Liver (tissue), 9 donors: Measurements from ENCODE around the gene DNAH8. TPM values are rescaled to one million over a fixed set of nuclear protein-coding genes. Genes with fewer than 3 reads are reported as not detected.
A peak's percentile ranks its signal among the peaks of the same experiment; 100 is the strongest.

Experiments used
- DNase-seq: peaks from one replicate; pipeline ENCODE4 v3.0.0-alpha.2; 2017; ENCODE audit warnings: low spot score
- H3K27ac ChIP-seq, 2 donors: one replicate each; pipeline ENCODE4 v1.7.0; 2013; ENCODE audit warnings: inconsistent platforms in 2 of 2, low read length in 2 of 2, control low read depth in 1 of 2, low read depth in 1 of 2, mild to moderate bottlenecking in 1 of 2
- H3K27me3 ChIP-seq, 4 donors: one replicate each; pipeline versions ENCODE4 v1.6.1 to v1.7.0; 2013; ENCODE audit warnings: low read length in 3 of 4, inconsistent platforms in 1 of 4, mild to moderate bottlenecking in 1 of 4, moderate library complexity in 1 of 4; ENCODE audit not compliant: control insufficient read depth in 4 of 4, insufficient read depth in 4 of 4
- H3K36me3 ChIP-seq, 4 donors: one replicate each; pipeline versions ENCODE4 v1.6.1 to v1.7.0; 2013; ENCODE audit warnings: low read length in 3 of 4, mild to moderate bottlenecking in 3 of 4, low read depth in 1 of 4, moderate library complexity in 1 of 4; ENCODE audit not compliant: control insufficient read depth in 4 of 4, insufficient read depth in 3 of 4
- H3K4me1 ChIP-seq, 4 donors: one replicate each; pipeline versions ENCODE4 v1.6.1 to v1.7.0; 2013; ENCODE audit warnings: low read length in 3 of 4, mild to moderate bottlenecking in 3 of 4, moderate library complexity in 1 of 4; ENCODE audit not compliant: control insufficient read depth in 4 of 4, insufficient read depth in 4 of 4
- H3K4me3 ChIP-seq, 3 donors: one replicate each; pipeline versions ENCODE4 v1.6.1 to v1.7.0; 2013; ENCODE audit warnings: low read length in 3 of 3, control low read depth in 1 of 3, low read depth in 1 of 3, mild to moderate bottlenecking in 1 of 3
- H3K9ac ChIP-seq, 2 donors: one replicate each; pipeline ENCODE4 v1.7.0; 2013; ENCODE audit warnings: low read length in 2 of 2, mild to moderate bottlenecking in 2 of 2, moderate library complexity in 2 of 2, control low read depth in 1 of 2, low read depth in 1 of 2
- H3K9me3 ChIP-seq, 4 donors: one replicate each; pipeline versions ENCODE4 v1.6.1 to v1.7.0; 2013; ENCODE audit warnings: low read length in 3 of 4; ENCODE audit not compliant: control insufficient read depth in 4 of 4
- ATF3 ChIP-seq: IDR thresholded peaks from 2 replicates; pipeline ENCODE4 v1.6.1; 2016; ENCODE audit warnings: antibody characterized with exemption
- CTCF ChIP-seq: fragments of 150-350 bp; IDR thresholded peaks from 2 replicates; pipeline ENCODE4 v1.5.1; 2017; ENCODE audit warnings: improper control_type of control experiment, low read depth, low read length; ENCODE audit not compliant: missing input control
- FOXA2 ChIP-seq: IDR thresholded peaks from 2 replicates; pipeline ENCODE4 v1.6.1; 2016; ENCODE audit warnings: antibody characterized with exemption
- HNF4A ChIP-seq, 2 donors: conservative IDR thresholded peaks; 2 replicates each; pipeline ENCODE4 v1.6.1; 2016; ENCODE audit warnings: antibody characterized with exemption in 2 of 2, mild to moderate bottlenecking in 2 of 2
- JUND ChIP-seq, 2 donors: IDR thresholded peaks; 2 replicates each; pipeline ENCODE4 v1.6.1; 2016; ENCODE audit warnings: antibody characterized with exemption in 2 of 2
- MAX ChIP-seq: IDR thresholded peaks from 2 replicates; pipeline ENCODE4 v1.6.1; 2016; ENCODE audit warnings: antibody characterized with exemption
- RAD21 ChIP-seq, 2 donors: IDR thresholded peaks; 2 replicates each; pipeline ENCODE4 v1.6.1; 2016; ENCODE audit warnings: antibody characterized with exemption in 2 of 2, mild to moderate bottlenecking in 2 of 2
- SP1 ChIP-seq: IDR thresholded peaks from 2 replicates; pipeline ENCODE4 v1.6.1; 2018; ENCODE audit warnings: antibody characterized with exemption, mild to moderate bottlenecking
- TAF1 ChIP-seq: conservative IDR thresholded peaks from 2 replicates; pipeline ENCODE4 v1.6.1; 2016; ENCODE audit warnings: antibody characterized with exemption, mild to moderate bottlenecking
- YY1 ChIP-seq: IDR thresholded peaks from 2 replicates; pipeline ENCODE4 v1.6.1; 2016; ENCODE audit warnings: antibody characterized with exemption, mild to moderate bottlenecking
- WGBS: extraction: QIAGEN DNeasy Blood & Tissue Kit; methylation state at CpG from one replicate; pipeline ENCODE4 v1.1.7; 2013; 5-methylcytosine and 5-hydroxymethylcytosine counted together
- polyA plus RNA-seq, 2 donors: library from polyadenylated mRNA; stranded (reverse) in 1 of 2; unstranded in 1 of 2; fragments of 200-250 nt in 1 of 2; fragments of >200 nt in 1 of 2; fragmentation: Nextera tagmentation in 1 of 2; extraction: Ambion mirVana in 1 of 2; gene quantifications; one replicate each; pipeline versions ENCODE4 v1.2.1 to v1.2.3, GENCODE V29; 2013 to 2015
- total RNA-seq, 2 donors: library from RNA; depleted of rRNA; stranded (reverse); fragments of >200 nt; gene quantifications; one replicate each; pipeline ENCODE4 v1.2.3, GENCODE V29; 2014
- TF ChIP-seq, protein P1 (sequence below): IDR thresholded peaks from 2 replicates; pipeline ENCODE4 v1.6.1; 2016; ENCODE audit warnings: antibody characterized with exemption
- donor health status: healthy.
- donor health status: healthy.
- donor health status: healthy.
- donor health status: healthy.
- donor health status: healthy.

Gene DNAH8
- total and polyA plus RNA-seq, 4 donors = under 0.01 to 0.05 TPM; not detected in 2

- no peak for DNase-seq
- TF ChIP-seq SP1 = no peak
- no peak for TF ChIP-seq JUND (IDR thresholded peaks at IDR 0.05)
- TF ChIP-seq MAX = no peak
- no peak for TF ChIP-seq HNF4A (conservative IDR thresholded peaks at IDR 0.05)
- TF ChIP-seq TAF1 = no peak
- no peak for TF ChIP-seq FOXA2
- TF ChIP-seq YY1 = no peak
- no peak for TF ChIP-seq CTCF
- TF ChIP-seq RAD21 (IDR thresholded peaks at IDR 0.05) = no peak
- no peak for TF ChIP-seq ATF3
- no peak overlapping the region for H3K9ac ChIP-seq
- H3K4me1 ChIP-seq = no peaks in the 10 kb centered on the region
- no peak overlapping the region for H3K27ac ChIP-seq
- 77% methylated on average over 5 of the region's 5 CpGs for WGBS
- peaks cover 0 to 10% (median 2%) of the 10 kb centered on the region in 4 donors for H3K27me3 ChIP-seq
- H3K36me3 ChIP-seq = no peaks in the 10 kb centered on the region
- no peak overlapping the region for H3K4me3 ChIP-seq
- no peaks in the 10 kb centered on the region for H3K9me3 ChIP-seq
Observed at GRCh38 chr6:38996676-38997075, 281.6 kb downstream of the DNAH8 start.

DNA sequence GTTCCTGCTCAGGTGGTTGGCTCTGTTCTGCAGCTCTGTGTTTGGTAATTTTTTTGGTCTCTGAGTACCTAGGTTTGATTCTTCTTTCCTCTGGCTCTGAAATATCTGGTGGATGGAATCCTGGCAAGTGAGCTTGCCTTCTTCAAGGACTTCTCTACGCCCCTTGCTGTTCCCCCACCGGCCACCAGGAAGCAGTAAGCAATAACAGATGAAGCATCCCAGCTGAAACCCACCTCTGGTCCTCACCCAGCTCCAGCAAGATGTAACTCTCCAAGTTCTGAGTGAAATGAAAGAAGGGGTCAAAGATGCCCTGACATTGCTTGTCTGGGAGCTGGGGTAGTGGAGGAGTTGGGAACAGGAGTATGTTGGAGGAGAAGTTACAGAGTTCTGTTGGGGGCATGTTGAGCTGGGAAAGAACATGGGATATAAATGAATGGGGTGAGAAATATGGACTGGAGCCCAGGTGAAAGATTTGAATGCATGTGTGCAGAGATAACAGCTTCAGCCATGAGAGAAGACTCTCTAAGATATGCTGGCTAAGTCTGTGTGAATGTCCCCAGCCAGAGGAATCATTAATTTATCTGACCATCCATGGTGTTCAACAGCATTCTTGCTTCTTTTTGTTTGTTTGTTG, 282.1 kb downstream of the DNAH8 start:
- Histone ChIP-seq H3K9me3 (no peaks in the 10 kb centered on the region), H3K36me3 (no peaks in the 10 kb centered on the region), H3K4me1 (no peaks in the 10 kb centered on the region), H3K9ac (no peak overlapping the region), H3K4me3 (no peak overlapping the region), H3K27ac (no peak overlapping the region), H3K27me3 (peaks cover 0 to 13% (median 2%) of the 10 kb centered on the region in 4 donors)
- TF ChIP-seq CTCF = peak; percentile 51
- TF ChIP-seq, protein P1, sequence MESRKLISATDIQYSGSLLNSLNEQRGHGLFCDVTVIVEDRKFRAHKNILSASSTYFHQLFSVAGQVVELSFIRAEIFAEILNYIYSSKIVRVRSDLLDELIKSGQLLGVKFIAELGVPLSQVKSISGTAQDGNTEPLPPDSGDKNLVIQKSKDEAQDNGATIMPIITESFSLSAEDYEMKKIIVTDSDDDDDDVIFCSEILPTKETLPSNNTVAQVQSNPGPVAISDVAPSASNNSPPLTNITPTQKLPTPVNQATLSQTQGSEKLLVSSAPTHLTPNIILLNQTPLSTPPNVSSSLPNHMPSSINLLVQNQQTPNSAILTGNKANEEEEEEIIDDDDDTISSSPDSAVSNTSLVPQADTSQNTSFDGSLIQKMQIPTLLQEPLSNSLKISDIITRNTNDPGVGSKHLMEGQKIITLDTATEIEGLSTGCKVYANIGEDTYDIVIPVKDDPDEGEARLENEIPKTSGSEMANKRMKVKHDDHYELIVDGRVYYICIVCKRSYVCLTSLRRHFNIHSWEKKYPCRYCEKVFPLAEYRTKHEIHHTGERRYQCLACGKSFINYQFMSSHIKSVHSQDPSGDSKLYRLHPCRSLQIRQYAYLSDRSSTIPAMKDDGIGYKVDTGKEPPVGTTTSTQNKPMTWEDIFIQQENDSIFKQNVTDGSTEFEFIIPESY = no peak
- peak; percentile 50 to 60 for TF ChIP-seq RAD21 (IDR thresholded peaks at IDR 0.05)
- peak; percentile 50 for DNase-seq
- WGBS = 23% methylated on average over 2 of the region's 2 CpGs
